ENCODE data around the gene PRAMEF17.
"Not testable (repeated sequence)": the region's sequence is repeated elsewhere in the genome, so short reads cannot be mapped to it uniquely, and the experiment has no call there.

DNA sequence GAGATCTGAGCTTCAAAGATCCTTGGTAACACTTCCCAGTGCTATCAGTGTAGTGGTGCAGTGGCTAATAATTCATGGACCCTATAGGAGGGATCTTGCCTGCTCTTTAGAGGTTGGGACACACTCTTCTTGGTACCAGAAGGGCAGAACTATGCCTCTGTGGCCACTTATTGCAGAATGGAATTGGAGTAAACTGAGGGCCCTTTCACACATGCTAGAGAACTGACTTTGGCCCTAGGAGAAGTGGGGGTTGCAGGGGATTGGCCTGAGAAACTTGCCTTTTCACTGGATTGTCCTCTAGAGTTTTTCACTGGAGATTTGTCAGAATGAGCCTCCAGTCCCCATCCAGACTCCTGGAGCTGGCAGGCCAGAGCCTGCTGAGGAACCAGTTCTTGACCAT, at the start of gene PRAMEF17:
- TF ChIP-seq POLR2A (IDR thresholded peaks at IDR 0.05), result not testable (repeated sequence)
- TF ChIP-seq, protein P1, sequence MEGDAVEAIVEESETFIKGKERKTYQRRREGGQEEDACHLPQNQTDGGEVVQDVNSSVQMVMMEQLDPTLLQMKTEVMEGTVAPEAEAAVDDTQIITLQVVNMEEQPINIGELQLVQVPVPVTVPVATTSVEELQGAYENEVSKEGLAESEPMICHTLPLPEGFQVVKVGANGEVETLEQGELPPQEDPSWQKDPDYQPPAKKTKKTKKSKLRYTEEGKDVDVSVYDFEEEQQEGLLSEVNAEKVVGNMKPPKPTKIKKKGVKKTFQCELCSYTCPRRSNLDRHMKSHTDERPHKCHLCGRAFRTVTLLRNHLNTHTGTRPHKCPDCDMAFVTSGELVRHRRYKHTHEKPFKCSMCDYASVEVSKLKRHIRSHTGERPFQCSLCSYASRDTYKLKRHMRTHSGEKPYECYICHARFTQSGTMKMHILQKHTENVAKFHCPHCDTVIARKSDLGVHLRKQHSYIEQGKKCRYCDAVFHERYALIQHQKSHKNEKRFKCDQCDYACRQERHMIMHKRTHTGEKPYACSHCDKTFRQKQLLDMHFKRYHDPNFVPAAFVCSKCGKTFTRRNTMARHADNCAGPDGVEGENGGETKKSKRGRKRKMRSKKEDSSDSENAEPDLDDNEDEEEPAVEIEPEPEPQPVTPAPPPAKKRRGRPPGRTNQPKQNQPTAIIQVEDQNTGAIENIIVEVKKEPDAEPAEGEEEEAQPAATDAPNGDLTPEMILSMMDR (IDR thresholded peaks at IDR 0.05), result not testable (repeated sequence)
